ENCODE results near the gene ATG4A.

Gene ATG4A

GRCh38 chrX:108097380-108097779 lies 5.8 kb downstream of the ATG4A start:
- Histone ChIP-seq H3K36me3 (ENCODE audit: insufficient read depth, low read length) (no peaks in the 10 kb centered on the region), H4K20me1 (ENCODE audit: insufficient read depth, low read length) (no peaks in the 10 kb centered on the region), H3K4me2 (ENCODE audit: insufficient read depth, low read length) (no peak overlapping the region), H3K27ac (ENCODE audit: low read length) (no peak overlapping the region), H2AFZ (ENCODE audit: low read depth, low read length) (no peak overlapping the region), H3K9me3 (ENCODE audit: insufficient read depth, low read length, severe bottlenecking) (no peaks in the 10 kb centered on the region), H3K4me1 (ENCODE audit: insufficient read depth, low read length) (peaks cover 8% of the 10 kb centered on the region; the same call in 1 of the 2 replicates), H3K9ac (ENCODE audit: low read depth, low read length) (no peak overlapping the region), H3K27me3 (ENCODE audit: insufficient read depth, low read length, poor library complexity) (no peaks in the 10 kb centered on the region), H3K4me3 (ENCODE audit: low read depth in 1 of 2, low read length in 2 of 2) (no peak overlapping the region), H3K79me2 (ENCODE audit: insufficient read depth, low read length) (0 out of 2 replicates have a peak, but pooled peaks cover under 1% of the 10 kb centered on the region)
- ATAC-seq (ENCODE audit: insufficient read depth, low read depth) (no peak), DNase-seq (no peak)
- TF ChIP-seq CTCF (IDR thresholded peaks at IDR 0.05; ENCODE audit: borderline replicate concordance, extremely low read depth, low read length, poor library complexity, severe bottlenecking) (no peak), EZH2 (IDR thresholded peaks at IDR 0.05; ENCODE audit: borderline replicate concordance, low read depth, low read length, severe bottlenecking) (no peak)

- H3K9ac ChIP-seq (ENCODE audit: low read depth, low read length), result no peak overlapping the region
- no peaks in the 10 kb centered on the region for H4K20me1 ChIP-seq (ENCODE audit: insufficient read depth, low read length)
- no peak overlapping the region for H3K4me3 ChIP-seq (ENCODE audit: low read depth in 1 of 2, low read length in 2 of 2)
- ATAC-seq (ENCODE audit: insufficient read depth, low read depth) (no peak), DNase-seq (no peak)
- TF ChIP-seq EZH2 (IDR thresholded peaks at IDR 0.05; ENCODE audit: borderline replicate concordance, low read depth, low read length, severe bottlenecking) (no peak), CTCF (IDR thresholded peaks at IDR 0.05; ENCODE audit: borderline replicate concordance, extremely low read depth, low read length, poor library complexity, severe bottlenecking) (no peak)
- H3K27me3 ChIP-seq (ENCODE audit: insufficient read depth, low read length, poor library complexity), result no peaks in the 10 kb centered on the region
- H3K9me3 ChIP-seq (ENCODE audit: insufficient read depth, low read length, severe bottlenecking), result no peaks in the 10 kb centered on the region
- no peaks in the 10 kb centered on the region for H3K4me1 ChIP-seq (ENCODE audit: insufficient read depth, low read length)
- H3K79me2 ChIP-seq (ENCODE audit: insufficient read depth, low read length), result no peaks in the 10 kb centered on the region
- H2AFZ ChIP-seq (ENCODE audit: low read depth, low read length), result no peak overlapping the region
- H3K36me3 ChIP-seq (ENCODE audit: insufficient read depth, low read length), result no peaks in the 10 kb centered on the region
- no peak overlapping the region for H3K27ac ChIP-seq (ENCODE audit: low read length)
- no peak overlapping the region for H3K4me2 ChIP-seq (ENCODE audit: insufficient read depth, low read length)
These were observed 13.9 kb downstream of the ATG4A start for GRCh38 chrX:108105473-108105872.

- H3K36me3 ChIP-seq (ENCODE audit: insufficient read depth, low read length), result no peaks in the 10 kb centered on the region
- no peaks in the 10 kb centered on the region for H3K9me3 ChIP-seq (ENCODE audit: insufficient read depth, low read length, severe bottlenecking)
- no peaks in the 10 kb centered on the region for H3K27me3 ChIP-seq (ENCODE audit: insufficient read depth, low read length, poor library complexity)
- no peak overlapping the region for H3K4me2 ChIP-seq (ENCODE audit: insufficient read depth, low read length)
- H4K20me1 ChIP-seq (ENCODE audit: insufficient read depth, low read length), result no peaks in the 10 kb centered on the region
- H3K4me3 ChIP-seq (ENCODE audit: low read depth in 1 of 2, low read length in 2 of 2), result no peak overlapping the region
- H3K9ac ChIP-seq (ENCODE audit: low read depth, low read length), result no peak overlapping the region
- no peak for TF ChIP-seq EZH2 (IDR thresholded peaks at IDR 0.05; ENCODE audit: borderline replicate concordance, low read depth, low read length, severe bottlenecking)
- TF ChIP-seq CTCF (IDR thresholded peaks at IDR 0.05; ENCODE audit: borderline replicate concordance, extremely low read depth, low read length, poor library complexity, severe bottlenecking), result no peak
- no peak overlapping the region for H3K27ac ChIP-seq (ENCODE audit: low read length)
- no peak overlapping the region for H2AFZ ChIP-seq (ENCODE audit: low read depth, low read length)
- H3K79me2 ChIP-seq (ENCODE audit: insufficient read depth, low read length), result no peaks in the 10 kb centered on the region
- DNase-seq (no peak), ATAC-seq (ENCODE audit: insufficient read depth, low read depth) (no peak)
- H3K4me1 ChIP-seq (ENCODE audit: insufficient read depth, low read length), result no peaks in the 10 kb centered on the region
These were observed 23.0 kb downstream of the ATG4A start for GRCh38 chrX:108114541-108114940.

- TF ChIP-seq EZH2 (IDR thresholded peaks at IDR 0.05; ENCODE audit: borderline replicate concordance, low read depth, low read length, severe bottlenecking) (no peak), CTCF (IDR thresholded peaks at IDR 0.05; ENCODE audit: borderline replicate concordance, extremely low read depth, low read length, poor library complexity, severe bottlenecking) (no peak)
- Histone ChIP-seq H3K36me3 (ENCODE audit: insufficient read depth, low read length) (no peaks in the 10 kb centered on the region), H2AFZ (ENCODE audit: low read depth, low read length) (no peak overlapping the region), H3K4me1 (ENCODE audit: insufficient read depth, low read length) (no peaks in the 10 kb centered on the region), H3K4me2 (ENCODE audit: insufficient read depth, low read length) (no peak overlapping the region), H3K9ac (ENCODE audit: low read depth, low read length) (no peak overlapping the region), H3K4me3 (ENCODE audit: low read depth in 1 of 2, low read length in 2 of 2) (no peak overlapping the region), H3K9me3 (ENCODE audit: insufficient read depth, low read length, severe bottlenecking) (no peaks in the 10 kb centered on the region), H3K27me3 (ENCODE audit: insufficient read depth, low read length, poor library complexity) (no peaks in the 10 kb centered on the region), H3K27ac (ENCODE audit: low read length) (no peak overlapping the region), H4K20me1 (ENCODE audit: insufficient read depth, low read length) (no peaks in the 10 kb centered on the region), H3K79me2 (ENCODE audit: insufficient read depth, low read length) (no peaks in the 10 kb centered on the region)
- ATAC-seq (ENCODE audit: insufficient read depth, low read depth) (no peak), DNase-seq (no peak)
These were observed 26.4 kb downstream of the ATG4A start for GRCh38 chrX:108117988-108118387.
